22Rv1 (cell line): ENCODE results near the gene CXCR4.

Source experiments
- CTCF ChIP-seq: fragments of 450-650 bp; IDR thresholded peaks from 2 replicates; pipeline ENCODE4 v1.5.1; 2017; ENCODE audit warnings: mild to moderate bottlenecking
- ZFX ChIP-seq: fragments of 450-650 bp; IDR thresholded peaks from 2 replicates; pipeline ENCODE4 v1.6.1; 2017; ENCODE audit warnings: antibody characterized with exemption, borderline replicate concordance

GRCh38 chr2:136135921-136136906, 18.3 kb upstream of the CXCR4 start:
- no peak for TF ChIP-seq CTCF
- TF ChIP-seq ZFX, result no peak
